GM20000 (cell line): ENCODE results near the gene CORO2B.

Experiments used
- DNase-seq: peaks from one replicate; pipeline ENCODE4 v3.0.0; 2012; ENCODE audit warnings: low spot score
- TF ChIP-seq, protein P1 (sequence below): IDR thresholded peaks from 2 replicates; pipeline ENCODE4 v1.5.1; 2012; ENCODE audit warnings: mild to moderate bottlenecking, control low read depth; ENCODE audit errors: extremely low read depth, missing control alignments

CORO2B gene

DNA sequence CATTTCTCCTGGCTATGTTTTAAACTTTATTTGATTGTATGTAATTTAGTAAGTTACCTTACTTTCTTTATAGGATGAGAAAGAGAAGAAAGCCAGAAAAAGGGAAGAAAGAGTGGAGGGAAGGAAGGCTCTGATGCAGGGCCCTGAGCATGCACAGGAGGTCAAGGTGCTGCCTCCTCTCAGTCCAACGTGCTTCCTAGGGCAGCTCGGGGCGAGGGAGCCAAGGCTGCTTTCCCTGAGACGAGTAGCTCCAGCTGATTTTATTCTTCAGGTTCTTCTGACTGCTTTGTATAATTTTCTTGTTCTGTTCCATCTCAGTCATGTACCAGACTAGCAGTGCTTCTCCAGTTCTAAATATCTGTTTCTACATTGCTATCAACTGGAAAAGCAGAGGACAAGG lies 3.4 kb downstream of the CORO2B start:
- no peak for DNase-seq
- TF ChIP-seq, protein P1, sequence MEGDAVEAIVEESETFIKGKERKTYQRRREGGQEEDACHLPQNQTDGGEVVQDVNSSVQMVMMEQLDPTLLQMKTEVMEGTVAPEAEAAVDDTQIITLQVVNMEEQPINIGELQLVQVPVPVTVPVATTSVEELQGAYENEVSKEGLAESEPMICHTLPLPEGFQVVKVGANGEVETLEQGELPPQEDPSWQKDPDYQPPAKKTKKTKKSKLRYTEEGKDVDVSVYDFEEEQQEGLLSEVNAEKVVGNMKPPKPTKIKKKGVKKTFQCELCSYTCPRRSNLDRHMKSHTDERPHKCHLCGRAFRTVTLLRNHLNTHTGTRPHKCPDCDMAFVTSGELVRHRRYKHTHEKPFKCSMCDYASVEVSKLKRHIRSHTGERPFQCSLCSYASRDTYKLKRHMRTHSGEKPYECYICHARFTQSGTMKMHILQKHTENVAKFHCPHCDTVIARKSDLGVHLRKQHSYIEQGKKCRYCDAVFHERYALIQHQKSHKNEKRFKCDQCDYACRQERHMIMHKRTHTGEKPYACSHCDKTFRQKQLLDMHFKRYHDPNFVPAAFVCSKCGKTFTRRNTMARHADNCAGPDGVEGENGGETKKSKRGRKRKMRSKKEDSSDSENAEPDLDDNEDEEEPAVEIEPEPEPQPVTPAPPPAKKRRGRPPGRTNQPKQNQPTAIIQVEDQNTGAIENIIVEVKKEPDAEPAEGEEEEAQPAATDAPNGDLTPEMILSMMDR = no peak

DNA sequence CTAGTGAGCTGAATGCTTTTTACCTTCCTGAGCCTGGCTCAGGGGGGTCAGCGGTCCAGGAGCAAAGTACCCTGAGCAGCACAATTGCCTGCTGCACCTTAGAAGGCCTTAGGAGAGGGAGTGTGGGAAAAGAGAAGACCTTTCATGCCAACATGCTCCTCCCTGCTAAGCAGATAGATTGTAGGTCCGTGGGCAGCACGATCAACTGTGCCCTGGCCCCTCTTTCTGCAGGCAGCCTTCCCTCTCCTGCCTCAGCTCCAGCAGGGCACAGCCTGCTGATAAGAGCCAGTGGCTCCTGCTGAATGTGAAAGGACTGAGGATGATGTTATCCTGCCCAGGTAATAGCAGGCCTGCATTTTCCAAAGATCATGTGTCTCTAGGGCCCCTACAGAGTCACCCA lies 4.1 kb downstream of the CORO2B start:
- TF ChIP-seq, protein P1 = no peak
- DNase-seq = no peak

DNA sequence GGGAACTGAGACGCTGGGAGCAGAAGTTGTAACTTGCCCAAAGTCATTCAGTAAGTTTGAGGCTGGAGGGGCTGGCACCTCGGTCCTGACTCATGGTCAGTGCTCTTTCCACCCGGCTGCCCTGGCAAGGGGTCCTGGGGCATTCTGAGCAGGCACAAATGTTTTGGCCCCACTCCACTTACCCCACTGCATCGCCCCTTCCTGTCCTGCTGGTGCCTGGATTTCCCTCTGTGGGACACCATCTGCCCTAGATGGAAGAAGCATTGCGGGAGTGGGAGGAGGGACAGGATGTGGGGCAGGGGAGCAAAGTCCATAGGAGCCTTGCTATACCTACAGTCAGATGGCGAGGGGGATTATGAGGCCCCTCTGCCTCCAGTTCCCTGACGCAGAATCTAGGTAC lies 4.5 kb downstream of the CORO2B start:
- TF ChIP-seq, protein P1 = no peak
- DNase-seq = no peak

DNA sequence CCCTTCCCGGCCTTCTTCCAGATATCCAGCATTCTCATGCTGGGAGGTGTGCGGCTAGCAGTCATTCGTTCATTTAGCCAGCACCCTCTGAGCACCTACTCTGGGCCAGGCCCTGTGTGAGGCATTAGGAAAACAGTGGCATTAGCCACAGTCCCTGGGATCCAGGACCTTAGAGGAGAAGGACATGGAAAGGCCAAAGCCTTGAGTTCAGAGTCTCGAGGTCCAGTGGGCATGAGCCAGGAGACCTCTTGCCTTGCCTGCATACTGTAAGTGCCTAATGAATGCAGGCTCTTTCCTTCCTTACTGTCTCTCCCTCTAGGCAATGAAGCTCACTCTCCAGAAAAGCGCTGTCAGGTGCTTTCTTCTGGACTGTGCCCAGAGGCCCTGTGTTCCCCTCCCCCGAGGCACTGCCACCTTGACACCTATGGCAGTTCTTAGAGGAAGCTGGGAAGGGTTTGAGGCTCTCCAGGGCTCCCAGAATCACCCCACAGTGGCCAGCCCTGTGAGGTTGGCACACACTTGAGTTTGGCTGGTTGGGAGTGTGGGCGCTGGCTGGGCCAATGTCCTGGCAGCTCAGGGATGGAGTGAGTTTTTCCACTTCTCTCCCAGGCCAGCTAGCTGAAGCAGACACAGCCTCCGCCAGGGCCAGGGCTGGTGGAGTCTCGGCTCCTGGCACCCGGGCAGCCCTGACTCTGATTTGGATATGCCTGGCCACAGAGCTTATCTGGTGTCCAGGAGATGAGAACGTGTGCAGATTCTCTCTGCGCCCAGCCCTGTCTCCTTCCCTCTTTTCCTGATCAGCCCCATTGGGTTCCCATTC lies 5.4 kb downstream of the CORO2B start:
- TF ChIP-seq, protein P1 = no peak
- no peak for DNase-seq

DNA sequence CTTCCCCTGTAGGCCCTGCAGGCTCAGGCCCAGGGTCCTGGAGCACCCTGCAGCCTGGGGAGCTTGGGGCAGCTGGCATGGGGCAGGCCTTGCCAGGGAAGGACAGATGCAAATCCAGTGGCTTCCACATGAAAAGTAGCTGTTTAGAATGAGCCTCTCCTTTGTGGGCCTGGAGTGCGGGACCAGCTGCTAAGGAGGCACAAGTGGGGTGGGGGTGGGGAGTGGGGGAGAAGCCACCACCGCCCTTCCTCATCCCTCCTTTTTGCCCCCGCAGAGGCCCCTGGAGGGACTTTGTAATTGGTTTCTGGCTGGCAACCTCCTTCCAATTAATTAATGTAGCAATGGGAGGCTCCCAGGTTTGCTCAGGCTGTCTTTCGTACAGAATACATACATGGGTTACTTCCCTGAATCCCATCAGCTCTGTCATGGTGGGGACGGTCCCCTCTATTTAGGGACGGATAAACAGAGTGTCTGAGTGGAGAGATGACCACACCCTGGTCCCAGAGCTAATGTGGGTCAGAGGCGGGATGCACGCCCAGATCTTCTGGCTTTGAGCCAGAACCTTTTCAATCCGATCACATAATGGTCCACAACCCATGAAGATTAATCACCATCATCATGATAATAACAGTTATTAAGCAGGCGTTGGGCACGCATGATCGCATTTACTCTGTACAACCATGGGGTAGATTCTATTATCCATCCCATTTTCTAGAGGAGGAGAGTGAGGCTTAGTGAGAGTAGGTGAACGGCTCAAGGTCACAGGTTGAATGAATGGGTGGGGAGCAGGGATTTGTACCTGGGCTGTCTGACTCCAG lies 6.2 kb downstream of the CORO2B start:
- no peak for DNase-seq
- TF ChIP-seq, protein P1 = no peak

DNA sequence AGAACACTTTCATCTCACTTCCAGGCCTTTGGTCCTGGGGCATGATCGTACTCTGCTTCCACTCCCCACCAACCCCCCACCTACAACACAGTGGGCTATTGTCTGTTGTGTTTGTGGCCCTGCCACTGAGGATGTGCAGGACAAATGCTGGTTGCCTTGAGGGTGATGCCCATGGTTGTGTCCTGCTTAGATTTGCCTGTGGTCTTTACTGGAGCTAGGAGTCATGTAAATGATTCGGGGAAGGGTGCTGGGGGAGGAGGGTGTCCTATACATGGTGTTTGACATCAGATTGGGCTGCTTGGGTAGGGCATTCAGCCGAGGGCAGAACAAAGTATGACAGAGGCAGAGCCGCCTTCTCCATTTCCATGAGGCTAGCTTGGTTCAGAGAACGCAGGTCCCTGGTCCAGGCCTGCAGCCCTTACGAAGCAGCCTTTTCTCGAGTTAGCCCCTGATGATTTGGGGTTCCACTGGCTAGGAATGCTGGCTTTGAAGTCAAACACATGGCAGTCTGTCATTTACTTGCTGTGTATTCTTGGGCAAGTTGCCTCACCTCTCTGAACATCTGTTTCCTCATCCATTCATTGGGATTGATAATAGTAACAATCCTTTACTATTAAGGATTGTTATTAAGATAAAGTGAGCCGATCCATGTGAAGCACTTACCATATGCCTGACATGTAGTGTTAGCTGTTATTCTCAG lies 6.9 kb downstream of the CORO2B start:
- no peak for DNase-seq
- TF ChIP-seq, protein P1 = no peak
